SK-N-SH (cell line): Measurements from ENCODE around the gene SFR1. TPM values are rescaled to one million over a fixed set of nuclear protein-coding genes. Genes with fewer than 3 reads are reported as not detected.
A peak's percentile ranks its signal among the peaks of the same experiment; 100 is the strongest.

Experiments
- CTCF ChIA-PET: fragments of 300-600, 350-600 bp; formaldehyde crosslinking; extraction: SDS; loops from one replicate; lab custom pipeline; 2021; lab: Yijun Ruan, JAX
- POLR2A ChIA-PET: fragments of 350-600 bp; sonication (Branson Sonifier 250); formaldehyde crosslinking; extraction: SDS; loops from one replicate; lab custom pipeline; 2020; ENCODE audit warnings: antibody characterized with exemption, inconsistent platforms; lab: Yijun Ruan, JAX
- DNase-seq: peaks from one replicate; pipeline ENCODE4 v3.0.0; 2012
- H2AFZ ChIP-seq: fragments of 200-600 bp; sonication (generic); 2 replicates; pipeline ENCODE4 v1.8.1; 2016; ENCODE audit warnings: antibody characterized with exemption, mild to moderate bottlenecking, low read depth
- H3F3A ChIP-seq: fragments of 200-600 bp; sonication (generic); replicated peaks from 2 replicates; pipeline ENCODE3; 2016; ENCODE audit warnings: antibody characterized with exemption, mild to moderate bottlenecking; ENCODE audit not compliant: insufficient read depth
- H3K27ac ChIP-seq, 2 experiments: fragments of 200-500 bp in 1 of 2; fragments of 200-600 bp in 1 of 2; sonication (Bioruptor generic) in 1 of 2; sonication (generic), shearing (Covaris generic) in 1 of 2; 2 replicates each; pipeline versions ENCODE4 v1.5.1 to v1.6.1; 2014 to 2016; ENCODE audit warnings: low read depth in 2 of 2, inconsistent platforms in 1 of 2, low read length in 1 of 2, mild to moderate bottlenecking in 1 of 2, mixed read lengths in 1 of 2
- H3K27me3 ChIP-seq: fragments of 200-600 bp; sonication (generic), shearing (Covaris generic); 2 replicates; pipeline ENCODE4 v1.6.1; 2016; ENCODE audit warnings: mixed run types; ENCODE audit not compliant: insufficient read depth
- H3K36me3 ChIP-seq, 2 experiments: fragments of 200-500 bp in 1 of 2; fragments of 200-600 bp in 1 of 2; sonication (Bioruptor generic) in 1 of 2; sonication (generic) in 1 of 2; replicated peaks in 1 of 2; 2 replicates each; pipeline versions ENCODE3 to v1.5.1; 2014 to 2016; ENCODE audit warnings: low read length in 1 of 2, mild to moderate bottlenecking in 1 of 2; ENCODE audit not compliant: insufficient read depth in 2 of 2, control insufficient read depth in 1 of 2
- H3K4me1 ChIP-seq, 2 experiments: fragments of 200-500 bp in 1 of 2; fragments of 200-600 bp in 1 of 2; sonication (Bioruptor generic) in 1 of 2; sonication (generic), shearing (Covaris generic) in 1 of 2; 2 replicates each; pipeline versions ENCODE4 v1.5.1 to v1.6.1; 2014 to 2016; ENCODE audit warnings: low read depth in 1 of 2, low read length in 1 of 2, mixed run types in 1 of 2; ENCODE audit not compliant: insufficient read depth in 2 of 2, control insufficient read depth in 1 of 2
- H3K4me2 ChIP-seq: fragments of 200-600 bp; sonication (generic), shearing (Covaris generic); 2 replicates; pipeline ENCODE4 v1.6.1; 2017; ENCODE audit warnings: mixed run types
- H3K4me3 ChIP-seq, 2 experiments: fragments of 200-500 bp in 1 of 2; fragments of 200-600 bp in 1 of 2; sonication (Bioruptor generic) in 1 of 2; sonication (generic), shearing (Covaris generic) in 1 of 2; 2 replicates each; pipeline versions ENCODE4 v1.5.1 to v1.8.1; 2014 to 2016; ENCODE audit warnings: low read depth in 2 of 2, inconsistent platforms in 1 of 2, low read length in 1 of 2, mild to moderate bottlenecking in 1 of 2, mixed read lengths in 1 of 2, moderate library complexity in 1 of 2
- H3K79me2 ChIP-seq: fragments of 200-600 bp; sonication (generic); 2 replicates; pipeline ENCODE4 v1.8.1; 2017; ENCODE audit warnings: mild to moderate bottlenecking; ENCODE audit not compliant: insufficient read depth
- H3K9ac ChIP-seq: fragments of 200-600 bp; sonication (generic); 2 replicates; pipeline ENCODE4 v1.6.1; 2017; ENCODE audit warnings: mixed run types
- H3K9me2 ChIP-seq: fragments of 200-600 bp; sonication (generic); 2 replicates; pipeline ENCODE4 v1.6.1; 2017; ENCODE audit warnings: mixed run types
- H3K9me3 ChIP-seq: fragments of 200-600 bp; sonication (generic); 2 replicates; pipeline ENCODE4 v1.6.1; 2017; ENCODE audit warnings: mixed run types, mild to moderate bottlenecking, moderate library complexity
- H4K20me1 ChIP-seq: fragments of 200-600 bp; sonication (generic); 2 replicates; pipeline ENCODE4 v1.6.1; 2017; ENCODE audit warnings: mild to moderate bottlenecking, mixed run types; ENCODE audit not compliant: insufficient read depth
- EZH2phosphoT487 ChIP-seq: fragments of 200-600 bp; sonication (generic); IDR thresholded peaks from 2 replicates; pipeline ENCODE4 v1.6.1; 2017; ENCODE audit warnings: low read depth, mixed run types, mild to moderate bottlenecking, antibody characterized with exemption, moderate library complexity, borderline replicate concordance
- MXI1 ChIP-seq: IDR thresholded peaks from 2 replicates; pipeline ENCODE4 v1.6.1; 2012; ENCODE audit warnings: mild to moderate bottlenecking, low read depth, low read length, improper control_type of control experiment
- NFIC ChIP-seq: IDR thresholded peaks from 2 replicates; pipeline ENCODE4 v1.4.0; 2012; ENCODE audit warnings: borderline replicate concordance
- RAD21 ChIP-seq: IDR thresholded peaks from 2 replicates; pipeline ENCODE4 v1.6.1; 2012; ENCODE audit warnings: mild to moderate bottlenecking, low read length
- RXRA ChIP-seq: IDR thresholded peaks from 2 replicates; pipeline ENCODE4 v1.4.0; 2012; ENCODE audit warnings: low read depth, mild to moderate bottlenecking, borderline replicate concordance
- USF2 ChIP-seq: fragments of 150-350 bp; IDR thresholded peaks from 2 replicates; pipeline ENCODE4 v1.6.1; 2017; ENCODE audit warnings: antibody characterized with exemption, low read length, low read depth, borderline replicate concordance
- YY1 ChIP-seq: IDR thresholded peaks from 2 replicates; pipeline ENCODE4 v1.4.0; 2012; ENCODE audit warnings: low read depth, mild to moderate bottlenecking
- ZBTB33 ChIP-seq: IDR thresholded peaks from 2 replicates; pipeline ENCODE4 v1.4.0; 2012; ENCODE audit warnings: low read depth, borderline replicate concordance
- WGBS: methylation state at CpG from one replicate; pipeline ENCODE4 v1.1.6; 2017; ENCODE audit warnings: low lambda C conversion rate; 5-methylcytosine and 5-hydroxymethylcytosine counted together
- polyA plus RNA-seq, 3 experiments: library from polyadenylated mRNA; depleted of rRNA; stranded (reverse); fragments of >200 nt; gene quantifications; 2 replicates each; pipeline ENCODE4 v1.2.3, GENCODE V29; 2012

SFR1 gene
- polyA plus RNA-seq, 1 of the 3 experiments (the other 2 are of a cell fraction): 1.5 TPM

GRCh38 chr10:104120903-104121484, 977 bp upstream of the SFR1 start (continued):
- TF ChIP-seq MXI1: no peak; the same call in none of the 2 replicates
- TF ChIP-seq RXRA: no peak
- TF ChIP-seq ZBTB33: no peak
- no peak for TF ChIP-seq NFIC
- TF ChIP-seq RAD21: no peak
- no peak for TF ChIP-seq EZH2phosphoT487
- TF ChIP-seq USF2: no peak

- Histone ChIP-seq H3K4me2 (peak overlapping the region; percentile 93), H3K27me3 (no peaks in the 10 kb centered on the region), H3K79me2 (no peaks in the 10 kb centered on the region), H3K36me3 (peaks cover 0 to 11% of the 10 kb centered on the region in 2 experiments), H4K20me1 (no peaks in the 10 kb centered on the region), H3K4me3 (peak overlapping the region; percentile 96 to 98), H3K4me1 (peaks cover 4 to 11% of the 10 kb centered on the region in 2 experiments; a peak in 3 of 4 replicates), H3K9me2 (no peaks in the 10 kb centered on the region), H3K9me3 (no peaks in the 10 kb centered on the region), H3K9ac (peak overlapping the region; percentile 90), H2AFZ (peak overlapping the region; percentile 96), H3F3A (peaks cover 12% of the 10 kb centered on the region), H3K27ac (peak overlapping the region; percentile 60 to 85)
- WGBS: 17% methylated on average over 21 of the region's 23 CpGs
- no peak for DNase-seq
- ChIA-PET CTCF (interaction anchor here (0.6 to 5.2 kb wide), 54 partner anchors 9 to 409 kb away, joined by 3 to 44 read pairs (median 4); partner anchors contain the start of genes CFAP58, GSTO1 and SLK), POLR2A (interaction anchor here (0.6 to 1.7 kb wide), 9 partner anchors 8 to 155 kb away, joined by 3 to 6 read pairs (median 3); partner anchors contain the start of genes CFAP43 and SLK)
- no peak; the same call in 1 of the 2 replicates for TF ChIP-seq MXI1
- TF ChIP-seq YY1: peak; percentile 18; the same call in 1 of the 2 replicates
Measured at GRCh38 chr10:104122225-104123107, 495 bp downstream of the SFR1 start.
